Chondrocyte (in vitro differentiated cells): Measurements from ENCODE around the gene DENND4B. TPM values are rescaled to one million over a fixed set of nuclear protein-coding genes. Genes with fewer than 3 reads are reported as not detected.

Experiments
- DNase-seq: peaks from one replicate; pipeline ENCODE4 v3.0.0; 2021; ENCODE audit warnings: mixed read lengths, low spot score
- H3K27ac Mint-ChIP-seq: one replicate; pipeline ENCODE4 v1.8.0; 2021; ENCODE audit warnings: mild to moderate bottlenecking, moderate library complexity, mixed read lengths; ENCODE audit not compliant: unreplicated experiment
- H3K27me3 Mint-ChIP-seq: 2 replicates; pipeline ENCODE4 v1.8.0; 2021; ENCODE audit warnings: low read depth, mixed read lengths
- H3K36me3 Mint-ChIP-seq: 2 replicates; pipeline ENCODE4 v1.8.0; 2021; ENCODE audit warnings: low read depth, mixed read lengths
- H3K4me1 Mint-ChIP-seq: 2 replicates; pipeline ENCODE4 v1.8.0; 2021; ENCODE audit warnings: low read depth, mild to moderate bottlenecking, mixed read lengths
- H3K4me3 Mint-ChIP-seq: one replicate; pipeline ENCODE4 v1.8.0; 2021; ENCODE audit warnings: mild to moderate bottlenecking, moderate library complexity, mixed read lengths; ENCODE audit not compliant: unreplicated experiment
- H3K9me3 Mint-ChIP-seq: 2 replicates; pipeline ENCODE4 v1.8.0; 2021; ENCODE audit warnings: low read depth, mixed read lengths
- long read RNA-seq: library from polyadenylated mRNA; stranded (forward); transcript quantifications from one replicate; pipeline ENCODE4 v2.0.0, GENCODE V29; 2021
- total RNA-seq: library from RNA; stranded (reverse); gene quantifications from 3 replicates; pipeline ENCODE4 v1.2.1, GENCODE V29; 2021
- TF ChIP-seq, protein P1 (sequence below): fragments of 200-600 bp; sonication (generic); IDR thresholded peaks from 2 replicates; pipeline ENCODE4 v1.5.0; 2021; ENCODE audit warnings: antibody characterized with exemption, mild to moderate bottlenecking, moderate library complexity

DENND4B gene, protein sequence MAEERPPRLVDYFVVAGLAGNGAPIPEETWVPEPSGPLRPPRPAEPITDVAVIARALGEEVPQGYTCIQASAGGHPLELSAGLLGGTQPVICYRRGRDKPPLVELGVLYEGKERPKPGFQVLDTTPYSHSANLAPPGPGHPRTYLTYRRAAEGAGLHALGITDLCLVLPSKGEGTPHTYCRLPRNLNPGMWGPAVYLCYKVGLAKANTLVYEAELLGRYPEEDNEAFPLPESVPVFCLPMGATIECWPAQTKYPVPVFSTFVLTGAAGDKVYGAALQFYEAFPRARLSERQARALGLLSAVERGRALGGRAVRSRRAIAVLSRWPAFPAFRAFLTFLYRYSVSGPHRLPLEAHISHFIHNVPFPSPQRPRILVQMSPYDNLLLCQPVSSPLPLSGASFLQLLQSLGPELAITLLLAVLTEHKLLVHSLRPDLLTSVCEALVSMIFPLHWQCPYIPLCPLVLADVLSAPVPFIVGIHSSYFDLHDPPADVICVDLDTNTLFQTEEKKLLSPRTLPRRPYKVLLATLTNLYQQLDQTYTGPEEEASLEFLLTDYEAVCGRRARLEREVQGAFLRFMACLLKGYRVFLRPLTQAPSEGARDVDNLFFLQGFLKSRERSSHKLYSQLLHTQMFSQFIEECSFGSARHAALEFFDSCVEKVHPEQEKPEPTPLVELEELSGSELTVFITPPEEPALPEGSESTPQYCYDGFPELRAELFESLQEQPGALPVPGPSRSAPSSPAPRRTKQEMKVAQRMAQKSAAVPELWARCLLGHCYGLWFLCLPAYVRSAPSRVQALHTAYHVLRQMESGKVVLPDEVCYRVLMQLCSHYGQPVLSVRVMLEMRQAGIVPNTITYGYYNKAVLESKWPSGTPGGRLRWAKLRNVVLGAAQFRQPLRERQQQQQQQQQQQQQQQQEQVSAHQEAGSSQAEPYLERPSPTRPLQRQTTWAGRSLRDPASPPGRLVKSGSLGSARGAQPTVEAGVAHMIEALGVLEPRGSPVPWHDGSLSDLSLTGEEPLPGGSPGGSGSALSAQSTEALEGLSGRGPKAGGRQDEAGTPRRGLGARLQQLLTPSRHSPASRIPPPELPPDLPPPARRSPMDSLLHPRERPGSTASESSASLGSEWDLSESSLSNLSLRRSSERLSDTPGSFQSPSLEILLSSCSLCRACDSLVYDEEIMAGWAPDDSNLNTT (N-terminal part only)
- 32.1 to 36.7 TPM (median 36.2 TPM) in 3 replicates for total RNA-seq
- long read RNA-seq, full-length matches to known transcripts: 2 of 32 reads
- long read RNA-seq, partial matches to known transcripts: 17 of 32 reads
- long read RNA-seq, other reads (novel, unspliced or antisense): 13 of 32 reads

- H3K36me3 Mint-ChIP-seq: peaks cover 22% of the 10 kb centered on the region
- no peaks in the 10 kb centered on the region for H3K9me3 Mint-ChIP-seq
- peak; percentile 92 for DNase-seq
- TF ChIP-seq, protein P1, sequence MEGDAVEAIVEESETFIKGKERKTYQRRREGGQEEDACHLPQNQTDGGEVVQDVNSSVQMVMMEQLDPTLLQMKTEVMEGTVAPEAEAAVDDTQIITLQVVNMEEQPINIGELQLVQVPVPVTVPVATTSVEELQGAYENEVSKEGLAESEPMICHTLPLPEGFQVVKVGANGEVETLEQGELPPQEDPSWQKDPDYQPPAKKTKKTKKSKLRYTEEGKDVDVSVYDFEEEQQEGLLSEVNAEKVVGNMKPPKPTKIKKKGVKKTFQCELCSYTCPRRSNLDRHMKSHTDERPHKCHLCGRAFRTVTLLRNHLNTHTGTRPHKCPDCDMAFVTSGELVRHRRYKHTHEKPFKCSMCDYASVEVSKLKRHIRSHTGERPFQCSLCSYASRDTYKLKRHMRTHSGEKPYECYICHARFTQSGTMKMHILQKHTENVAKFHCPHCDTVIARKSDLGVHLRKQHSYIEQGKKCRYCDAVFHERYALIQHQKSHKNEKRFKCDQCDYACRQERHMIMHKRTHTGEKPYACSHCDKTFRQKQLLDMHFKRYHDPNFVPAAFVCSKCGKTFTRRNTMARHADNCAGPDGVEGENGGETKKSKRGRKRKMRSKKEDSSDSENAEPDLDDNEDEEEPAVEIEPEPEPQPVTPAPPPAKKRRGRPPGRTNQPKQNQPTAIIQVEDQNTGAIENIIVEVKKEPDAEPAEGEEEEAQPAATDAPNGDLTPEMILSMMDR: peak; percentile 94
- H3K4me1 Mint-ChIP-seq: peaks cover 17% of the 10 kb centered on the region
- no peaks in the 10 kb centered on the region for H3K27me3 Mint-ChIP-seq
- peak within 1 kb of the TSS; percentile 83 for H3K27ac Mint-ChIP-seq
- peak within 1 kb of the TSS; percentile 80 for H3K4me3 Mint-ChIP-seq
Observed at GRCh38 chr1:153946622-153947241, at the start of gene DENND4B. TSS of gene DENND4B (minus strand) at chr1:153946718. CDS start at chr1:153944374, 2,344 bp downstream.

DNA sequence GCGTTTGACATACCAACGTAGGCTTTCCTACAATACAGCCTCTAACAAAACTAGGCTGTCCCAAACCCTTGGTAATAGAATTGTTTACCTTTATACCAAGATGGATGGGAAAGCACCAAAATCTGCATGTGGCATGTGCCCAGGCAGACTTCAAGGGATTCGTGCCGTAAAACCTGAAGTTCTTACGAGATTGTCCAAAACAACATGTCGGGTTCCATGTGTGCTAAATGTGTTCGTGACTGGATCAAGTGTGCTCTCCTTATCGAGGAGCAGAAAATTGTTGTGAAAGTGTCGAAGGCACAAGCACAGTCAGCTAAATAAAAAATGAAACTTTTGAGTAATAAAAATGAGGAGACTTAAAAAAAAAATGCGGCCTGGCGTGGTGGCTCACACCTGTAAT lies 49.1 kb upstream of the DENND4B start:
- Mint-ChIP-seq H3K4me3 (no peak overlapping the region), H3K27ac (peak overlapping the region; percentile 51), H3K27me3 (no peaks in the 10 kb centered on the region), H3K4me1 (peaks cover 23% of the 10 kb centered on the region), H3K36me3 (peaks cover 21% of the 10 kb centered on the region), H3K9me3 (no peaks in the 10 kb centered on the region)
- TF ChIP-seq, protein P1: no peak
- DNase-seq: no peak

- H3K4me3 Mint-ChIP-seq: no peak overlapping the region
- TF ChIP-seq, protein P1: no peak
- no peaks in the 10 kb centered on the region for H3K27me3 Mint-ChIP-seq
- DNase-seq: no peak
- peaks cover 27% of the 10 kb centered on the region for H3K4me1 Mint-ChIP-seq
- H3K27ac Mint-ChIP-seq: no peak overlapping the region
- peaks cover 21% of the 10 kb centered on the region for H3K36me3 Mint-ChIP-seq
- H3K9me3 Mint-ChIP-seq: no peaks in the 10 kb centered on the region
Observed at GRCh38 chr1:153995202-153995601, 48.7 kb upstream of the DENND4B start.

DNA sequence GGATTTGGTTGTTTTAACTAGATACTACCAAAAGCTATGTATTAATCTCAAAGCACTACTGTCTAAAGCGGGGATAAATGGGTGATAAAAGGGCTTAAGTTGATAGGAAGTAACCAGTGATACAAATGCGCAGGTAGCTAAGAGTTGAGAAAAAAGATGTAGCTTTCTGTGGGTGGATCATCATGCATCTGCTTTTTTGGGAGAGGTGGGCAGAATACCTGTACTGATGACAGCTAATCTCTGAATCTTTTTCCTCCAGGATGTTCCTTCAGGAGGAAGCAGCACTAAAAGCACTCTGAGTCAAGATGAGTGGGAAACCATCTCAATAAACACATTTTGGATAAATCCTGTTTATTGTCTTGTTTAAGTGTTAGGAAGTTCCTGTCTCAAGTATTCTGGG lies 45.3 kb upstream of the DENND4B start:
- Mint-ChIP-seq H3K27ac (peak overlapping the region; percentile 98), H3K4me3 (peak overlapping the region; percentile 93), H3K27me3 (no peaks in the 10 kb centered on the region), H3K36me3 (peaks cover 21% of the 10 kb centered on the region), H3K9me3 (no peaks in the 10 kb centered on the region), H3K4me1 (peaks cover 35% of the 10 kb centered on the region)
- no peak for DNase-seq
- TF ChIP-seq, protein P1: no peak
